Upper lobe of left lung (tissue), 6 donors: Measurements from ENCODE around the gene TSHZ2. TPM values are rescaled to one million over a fixed set of nuclear protein-coding genes. Genes with fewer than 3 reads are reported as not detected.

Source experiments
- ATAC-seq, 2 donors: fragments of 200-7000 bp; cut with Tn5 transposase; one replicate each; pipeline ENCODE4 v1.9.1; 2022; ENCODE audit warnings: mild to moderate bottlenecking in 2 of 2, moderate library complexity in 2 of 2; ENCODE audit not compliant: low FRiP score in 2 of 2
- DNase-seq, 2 donors: peaks; one replicate each; pipeline ENCODE4 v3.0.0-alpha.2; 2019 to 2020
- H3K27ac ChIP-seq, 4 donors: fragments of 200-600 bp; sonication (generic); one replicate each; pipeline ENCODE4 v1.5.1; 2016 to 2019
- H3K27me3 ChIP-seq, 4 donors: fragments of 200-600 bp; sonication (generic); one replicate each; pipeline ENCODE4 v1.5.1; 2017 to 2019
- H3K36me3 ChIP-seq, 4 donors: fragments of 200-600 bp; sonication (generic); one replicate each; pipeline ENCODE4 v1.5.1; 2016 to 2019
- H3K4me1 ChIP-seq, 4 donors: fragments of 200-600 bp; sonication (generic); one replicate each; pipeline ENCODE4 v1.5.1; 2018 to 2019
- H3K4me3 ChIP-seq, 4 donors: fragments of 200-600 bp; sonication (generic); one replicate each; pipeline ENCODE4 v1.5.1; 2017 to 2019; ENCODE audit warnings: mild to moderate bottlenecking in 2 of 4, moderate library complexity in 1 of 4
- H3K9me3 ChIP-seq, 4 donors: fragments of 200-600 bp; sonication (generic); one replicate each; pipeline ENCODE4 v1.5.1; 2018 to 2019
- CTCF ChIP-seq, 6 experiments: fragments of 450-650 bp in 4 of 6; fragments of 200-600 bp in 2 of 6; sonication (generic) in 2 of 6; IDR thresholded peaks; one replicate each; pipeline ENCODE4 v1.5.1; 2016 to 2019; ENCODE audit warnings: antibody characterized with exemption in 6 of 6
- EP300 ChIP-seq, 4 donors: sonication (generic); formaldehyde crosslinking; IDR thresholded peaks; one replicate each; pipeline ENCODE4 v1.5.1; 2017; ENCODE audit warnings: antibody characterized with exemption in 4 of 4, control low read depth in 2 of 4
- POLR2A ChIP-seq, 4 donors: fragments of 450-650 bp; IDR thresholded peaks; one replicate each; pipeline ENCODE4 v1.5.1; 2016 to 2017; ENCODE audit warnings: antibody characterized with exemption in 4 of 4, mild to moderate bottlenecking in 2 of 4
- POLR2AphosphoS5 ChIP-seq, 2 donors: sonication (generic); formaldehyde crosslinking; IDR thresholded peaks; one replicate each; pipeline ENCODE4 v1.5.1; 2017; ENCODE audit warnings: antibody characterized with exemption in 2 of 2
- WGBS, 2 donors: methylation state at CpG; one replicate each; pipeline ENCODE4 v1.1.5; 2017 to 2018; 5-methylcytosine and 5-hydroxymethylcytosine counted together
- total RNA-seq, 6 donors: library from RNA; depleted of rRNA in 4 of 6; stranded (reverse); fragments of >200 nt in 4 of 6; gene quantifications; one replicate each; pipeline versions ENCODE4 v1.1.0 to v1.2.1, GENCODE V29; 2016 to 2021
- donor health status: DM: no; HTN: no; CAD: no; lungs with moderate emphysema.
- donor health status: DM: no; HTN: yes; CAD: no; lungs with severe emphysema.

TSHZ2 gene
- total RNA-seq, 6 donors from 2014 or later: 1.8 to 10.0 (median 3.2) TPM

- Histone ChIP-seq H3K27ac (no peak overlapping the region), H3K4me1 (no peaks in the 10 kb centered on the region), H3K27me3 (no peaks in the 10 kb centered on the region), H3K4me3 (no peak overlapping the region), H3K9me3 (no peaks in the 10 kb centered on the region), H3K36me3 (no peaks in the 10 kb centered on the region)
- no peak for TF ChIP-seq POLR2A (IDR thresholded peaks at IDR 0.05)
- no peak for TF ChIP-seq POLR2AphosphoS5 (IDR thresholded peaks at IDR 0.05)
- no peak for TF ChIP-seq EP300 (IDR thresholded peaks at IDR 0.05)
- TF ChIP-seq CTCF (IDR thresholded peaks at IDR 0.05): no peak
- 92 to 95% methylated on average over 8 of the region's 8 CpGs for WGBS, 2 donors
- DNase-seq: no peak
- no peak for ATAC-seq
Observed at GRCh38 chr20:52981051-52981450, 8.9 kb downstream of the TSHZ2 start.

- TF ChIP-seq POLR2A (IDR thresholded peaks at IDR 0.05) (no peak), CTCF (IDR thresholded peaks at IDR 0.05) (no peak), EP300 (IDR thresholded peaks at IDR 0.05) (no peak), POLR2AphosphoS5 (IDR thresholded peaks at IDR 0.05) (no peak)
- H3K27ac ChIP-seq: no peak overlapping the region
Observed at GRCh38 chr20:52983726-52984450, 11.7 kb downstream of the TSHZ2 start.

GRCh38 chr20:52984451-52984810 lies 12.3 kb downstream of the TSHZ2 start:
- peak in 1 of 2 donors; percentile 10 for DNase-seq
- Histone ChIP-seq H3K4me1 (no peaks in the 10 kb centered on the region), H3K36me3 (no peaks in the 10 kb centered on the region), H3K27ac (no peak overlapping the region), H3K27me3 (no peaks in the 10 kb centered on the region), H3K4me3 (no peak overlapping the region), H3K9me3 (no peaks in the 10 kb centered on the region)
- 81% methylated on average over 10 of the region's 10 CpGs for WGBS, 2 donors
- TF ChIP-seq POLR2AphosphoS5 (IDR thresholded peaks at IDR 0.05): no peak
- no peak for TF ChIP-seq CTCF (IDR thresholded peaks at IDR 0.05)
- TF ChIP-seq EP300 (IDR thresholded peaks at IDR 0.05): no peak
- TF ChIP-seq POLR2A (IDR thresholded peaks at IDR 0.05): no peak
- ATAC-seq: peak in 1 of 2 donors; percentile 15

More at GRCh38 chr20:52983726-52984450, 11.7 kb downstream of the TSHZ2 start:
- ATAC-seq (peak in 1 of 2 donors; percentile 49), DNase-seq (peak in 1 of 2 donors; percentile 20)
- 49 to 58% methylated on average over 22 of the region's 22 CpGs for WGBS, 2 donors
- Histone ChIP-seq H3K36me3 (no peaks in the 10 kb centered on the region), H3K4me3 (no peak overlapping the region), H3K4me1 (no peaks in the 10 kb centered on the region), H3K27me3 (no peaks in the 10 kb centered on the region), H3K9me3 (no peaks in the 10 kb centered on the region)

GRCh38 chr20:52985687-52986086 lies 13.5 kb downstream of the TSHZ2 start:
- Histone ChIP-seq H3K9me3 (no peaks in the 10 kb centered on the region), H3K4me1 (no peaks in the 10 kb centered on the region), H3K27ac (no peak overlapping the region), H3K36me3 (no peaks in the 10 kb centered on the region), H3K27me3 (no peaks in the 10 kb centered on the region), H3K4me3 (no peak overlapping the region)
- 88 to 90% methylated on average over 3 of the region's 3 CpGs for WGBS, 2 donors
- TF ChIP-seq EP300 (IDR thresholded peaks at IDR 0.05) (no peak), CTCF (IDR thresholded peaks at IDR 0.05) (no peak), POLR2AphosphoS5 (IDR thresholded peaks at IDR 0.05) (no peak), POLR2A (IDR thresholded peaks at IDR 0.05) (no peak)
- ATAC-seq (no peak), DNase-seq (no peak)

GRCh38 chr20:52987295-52987694 lies 15.1 kb downstream of the TSHZ2 start:
- DNase-seq (no peak), ATAC-seq (no peak)
- no peaks in the 10 kb centered on the region for H3K27me3 ChIP-seq
- H3K27ac ChIP-seq: no peak overlapping the region
- no peaks in the 10 kb centered on the region for H3K9me3 ChIP-seq
- peaks cover 0 to 6% (median 2%) of the 10 kb centered on the region in 4 donors for H3K4me1 ChIP-seq
- H3K4me3 ChIP-seq: no peak overlapping the region
- no peak for TF ChIP-seq POLR2A (IDR thresholded peaks at IDR 0.05)
- no peak for TF ChIP-seq EP300 (IDR thresholded peaks at IDR 0.05)
- no peak for TF ChIP-seq CTCF (IDR thresholded peaks at IDR 0.05)
- no peaks in the 10 kb centered on the region for H3K36me3 ChIP-seq
- 84 to 89% methylated on average over 1 of the region's 1 CpG for WGBS, 2 donors
